Activated T-cell treated with anti-CD3 and anti-CD28 coated beads, Interleukin-2, amount 50 U/mL, for 72 hours (primary cell): ENCODE measurements around the gene RASGEF1C. TPM values are rescaled to one million over a fixed set of nuclear protein-coding genes. Genes with fewer than 3 reads are reported as not detected.

Experiments
- ATAC-seq, 2 donors: fragments of 150-1000 bp; cut with Tn5 transposase; replicated peaks in 1 of 2; 2 replicates each; pipeline ENCODE4 v1.10.0; 2021; ENCODE audit warnings: moderate library complexity in 2 of 2, mild to moderate bottlenecking in 1 of 2
- DNase-seq, 2 donors: peaks; one replicate each; pipeline ENCODE4 v3.0.0; 2021 to 2022; ENCODE audit warnings: mixed read lengths in 1 of 2
- H3K27ac Mint-ChIP-seq: one replicate; pipeline ENCODE4 v1.8.0; 2022; ENCODE audit warnings: mild to moderate bottlenecking, moderate library complexity, mixed read lengths
- H3K27me3 Mint-ChIP-seq: one replicate; pipeline ENCODE4 v1.8.0; 2022; ENCODE audit warnings: low read depth, mixed read lengths
- H3K36me3 Mint-ChIP-seq, 2 donors: one replicate each; pipeline ENCODE4 v1.8.0; 2022; ENCODE audit warnings: mixed read lengths in 2 of 2, mild to moderate bottlenecking in 1 of 2; ENCODE audit not compliant: insufficient read depth in 2 of 2
- H3K4me1 Mint-ChIP-seq: one replicate; pipeline ENCODE4 v1.8.0; 2022; ENCODE audit warnings: low read depth, mixed read lengths
- H3K4me3 Mint-ChIP-seq, 2 donors: one replicate each; pipeline ENCODE4 v1.8.0; 2022; ENCODE audit warnings: mild to moderate bottlenecking in 2 of 2, mixed read lengths in 2 of 2, moderate library complexity in 2 of 2
- H3K9me3 Mint-ChIP-seq, 2 donors: one replicate each; pipeline ENCODE4 v1.8.0; 2022; ENCODE audit warnings: mixed read lengths in 2 of 2
- total RNA-seq, 2 donors: library from RNA; stranded (reverse); gene quantifications; one replicate each; pipeline ENCODE4 v1.2.3, GENCODE V29; 2022

RASGEF1C gene
- total RNA-seq, 2 donors from 2014 or later: not detected

DNA sequence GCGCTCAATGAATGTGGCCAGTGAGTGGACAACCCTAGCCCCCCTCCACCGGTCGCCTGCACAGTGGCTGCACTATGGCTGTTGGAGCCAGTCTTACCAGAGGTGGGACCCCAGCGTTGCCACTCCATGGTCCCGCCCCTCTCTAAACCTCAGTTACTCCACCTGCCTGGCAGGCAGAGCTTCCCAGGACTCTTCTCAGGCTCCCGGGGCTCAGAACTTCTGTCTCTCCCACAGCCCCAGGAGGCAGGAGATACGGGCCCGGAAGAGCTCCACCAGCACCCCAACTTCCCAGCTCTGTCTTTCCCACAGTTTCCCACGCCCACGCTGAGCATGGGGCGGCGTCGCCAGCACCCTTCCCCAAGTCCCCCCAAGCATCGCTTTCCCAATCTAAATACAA is 975 bp downstream of the RASGEF1C start:
- DNase-seq: no peak
- peak overlapping the region; percentile 14 to 75 for H3K4me3 Mint-ChIP-seq
- no peak for ATAC-seq
- peaks cover 49% of the 10 kb centered on the region for H3K27me3 Mint-ChIP-seq
- H3K4me1 Mint-ChIP-seq: peaks cover 17% of the 10 kb centered on the region
- no peak overlapping the region for H3K27ac Mint-ChIP-seq
- H3K36me3 Mint-ChIP-seq: no peaks in the 10 kb centered on the region
- H3K9me3 Mint-ChIP-seq: no peaks in the 10 kb centered on the region

GRCh38 chr5:180207593-180207992 is 1.4 kb downstream of the RASGEF1C start:
- Mint-ChIP-seq H3K4me1 (peaks cover 18% of the 10 kb centered on the region), H3K27ac (no peak overlapping the region), H3K9me3 (no peaks in the 10 kb centered on the region), H3K27me3 (peaks cover 44% of the 10 kb centered on the region), H3K4me3 (peak overlapping the region in 1 of 2 donors; percentile 75), H3K36me3 (no peaks in the 10 kb centered on the region)
- ATAC-seq (no peak), DNase-seq (no peak)

- DNase-seq (peak in 1 of 2 donors; percentile 15), ATAC-seq (no peak)
- no peaks in the 10 kb centered on the region for H3K9me3 Mint-ChIP-seq
- H3K4me3 Mint-ChIP-seq: peak overlapping the region; percentile 8 to 50
- peaks cover 38% of the 10 kb centered on the region for H3K27me3 Mint-ChIP-seq
- H3K4me1 Mint-ChIP-seq: peaks cover 18% of the 10 kb centered on the region
- no peaks in the 10 kb centered on the region for H3K36me3 Mint-ChIP-seq
- H3K27ac Mint-ChIP-seq: no peak overlapping the region
These were observed 2.0 kb downstream of the RASGEF1C start for GRCh38 chr5:180206993-180207392.

DNA sequence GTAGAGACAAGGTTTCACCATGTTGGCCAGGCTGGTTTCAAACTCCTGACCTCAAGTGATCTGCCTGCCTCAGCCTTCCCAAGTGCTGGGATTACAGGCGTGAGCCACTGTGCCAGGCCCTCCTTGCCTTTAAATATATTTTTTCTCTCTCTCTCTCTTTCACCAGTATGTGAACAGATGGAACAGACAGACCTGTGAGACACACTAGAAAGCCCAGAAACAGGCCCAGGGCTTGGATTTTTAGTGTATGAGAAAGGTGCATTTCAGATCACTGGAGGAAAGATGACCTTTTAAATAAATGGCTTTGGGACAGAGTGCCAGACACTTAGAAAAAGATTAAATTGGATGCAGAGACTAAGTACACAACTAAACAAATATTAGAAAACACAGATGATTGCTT is 3.1 kb downstream of the RASGEF1C start:
- no peak overlapping the region for H3K4me3 Mint-ChIP-seq
- peaks cover 35% of the 10 kb centered on the region for H3K27me3 Mint-ChIP-seq
- H3K9me3 Mint-ChIP-seq: no peaks in the 10 kb centered on the region
- no peak overlapping the region for H3K27ac Mint-ChIP-seq
- no peaks in the 10 kb centered on the region for H3K36me3 Mint-ChIP-seq
- DNase-seq: no peak
- H3K4me1 Mint-ChIP-seq: peaks cover 18% of the 10 kb centered on the region
- ATAC-seq: no peak

- peaks cover 18% of the 10 kb centered on the region for H3K4me1 Mint-ChIP-seq
- no peaks in the 10 kb centered on the region for H3K36me3 Mint-ChIP-seq
- DNase-seq (no peak), ATAC-seq (no peak)
- no peak overlapping the region for H3K4me3 Mint-ChIP-seq
- H3K9me3 Mint-ChIP-seq: no peaks in the 10 kb centered on the region
- H3K27ac Mint-ChIP-seq: no peak overlapping the region
- H3K27me3 Mint-ChIP-seq: peaks cover 35% of the 10 kb centered on the region
These were observed 4.7 kb downstream of the RASGEF1C start for GRCh38 chr5:180204276-180204819.

GRCh38 chr5:180202939-180203573 is 6.0 kb downstream of the RASGEF1C start:
- Mint-ChIP-seq H3K4me1 (peaks cover 12% of the 10 kb centered on the region), H3K27me3 (peaks cover 31% of the 10 kb centered on the region), H3K9me3 (peaks cover 0 to 1% of the 10 kb centered on the region in 2 donors), H3K4me3 (no peak overlapping the region), H3K36me3 (no peaks in the 10 kb centered on the region), H3K27ac (no peak overlapping the region)
- peak; percentile 58 to 79 for ATAC-seq
- DNase-seq: peak; percentile 9 to 20

DNA sequence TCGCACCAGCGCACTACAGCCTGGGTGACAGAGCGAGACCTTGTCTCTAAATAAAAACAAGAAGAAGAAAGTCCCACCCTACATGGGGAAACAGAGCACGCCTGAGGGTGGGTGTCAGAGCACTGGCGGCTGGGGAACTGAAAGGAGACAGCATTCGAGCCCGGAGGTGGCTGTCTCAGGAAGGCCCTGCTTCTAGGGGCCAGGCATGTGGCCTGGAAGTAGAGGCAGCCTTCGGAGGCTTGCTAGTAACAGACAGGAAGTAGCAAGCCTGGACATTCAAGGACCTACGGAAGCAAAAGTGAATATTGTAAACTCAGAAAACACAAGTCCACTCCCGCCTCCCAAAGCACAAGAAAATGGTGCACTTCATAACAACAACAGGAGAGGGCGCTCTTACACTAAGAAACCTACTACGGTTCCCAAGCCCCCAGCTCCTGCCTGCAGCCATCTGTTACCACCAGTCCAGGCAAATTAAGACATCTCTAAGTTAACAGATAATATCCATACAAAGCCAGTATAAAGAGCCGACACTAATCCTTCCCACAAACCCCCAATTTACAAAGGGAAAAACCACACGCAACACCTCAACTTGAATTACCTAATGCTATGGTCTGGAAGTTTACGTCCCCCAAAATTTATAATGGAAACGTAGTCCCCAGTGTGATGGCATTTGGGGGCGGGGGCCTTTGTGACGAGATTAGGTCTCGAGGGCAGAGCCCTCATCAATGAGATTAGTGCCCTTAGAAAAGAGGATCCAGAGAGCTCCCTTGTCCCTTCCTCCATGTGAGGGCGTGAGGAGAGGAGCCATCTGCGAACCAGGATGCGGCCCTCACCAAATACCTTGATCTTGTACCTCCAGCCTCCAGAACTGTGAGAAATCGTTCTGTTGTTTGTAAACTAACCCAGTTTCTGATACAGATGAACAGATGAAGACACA is 7.7 kb downstream of the RASGEF1C start:
- H3K36me3 Mint-ChIP-seq: no peaks in the 10 kb centered on the region
- DNase-seq: peak in 1 of 2 donors; percentile 31
- no peak for ATAC-seq
- peaks cover 0 to 1% of the 10 kb centered on the region in 2 donors for H3K9me3 Mint-ChIP-seq
- H3K4me1 Mint-ChIP-seq: peaks cover 7% of the 10 kb centered on the region
- peaks cover 16% of the 10 kb centered on the region for H3K27me3 Mint-ChIP-seq
- no peak overlapping the region for H3K27ac Mint-ChIP-seq
- no peak overlapping the region for H3K4me3 Mint-ChIP-seq

DNA sequence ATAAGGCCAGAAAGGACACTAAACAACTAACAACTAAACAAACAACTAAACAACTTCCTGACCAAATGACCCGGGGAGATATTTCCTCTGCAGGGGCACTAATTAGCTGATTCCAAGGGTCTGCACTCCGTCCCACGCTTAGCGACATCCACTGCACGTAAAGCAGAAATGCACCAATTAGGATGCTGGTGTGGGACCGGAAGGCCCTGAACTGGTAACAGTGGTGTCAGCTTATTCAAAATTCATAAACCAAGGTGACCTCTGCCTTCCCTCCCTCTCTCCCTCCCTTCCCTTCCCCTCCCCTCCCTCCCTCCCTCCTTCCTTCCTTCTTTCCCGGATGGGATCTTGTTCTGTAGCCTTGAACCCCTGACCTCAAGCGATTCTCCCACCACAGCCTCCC is 9.6 kb downstream of the RASGEF1C start:
- no peak for DNase-seq
- no peak overlapping the region for H3K27ac Mint-ChIP-seq
- peaks cover 0 to 1% of the 10 kb centered on the region in 2 donors for H3K9me3 Mint-ChIP-seq

GRCh38 chr5:180198208-180198607 is 10.8 kb downstream of the RASGEF1C start:
- no peaks in the 10 kb centered on the region for H3K36me3 Mint-ChIP-seq
- H3K27ac Mint-ChIP-seq: no peak overlapping the region
- H3K9me3 Mint-ChIP-seq: peaks cover 0 to 1% of the 10 kb centered on the region in 2 donors
- H3K4me3 Mint-ChIP-seq: no peak overlapping the region
- H3K4me1 Mint-ChIP-seq: peaks cover 2% of the 10 kb centered on the region
- H3K27me3 Mint-ChIP-seq: peaks cover 9% of the 10 kb centered on the region
- ATAC-seq (no peak), DNase-seq (no peak)

More for the DNA sequence above, 9.6 kb downstream of the RASGEF1C start:
- no peak overlapping the region for H3K4me3 Mint-ChIP-seq
- peaks cover 7% of the 10 kb centered on the region for H3K4me1 Mint-ChIP-seq
- ATAC-seq: no peak
- no peaks in the 10 kb centered on the region for H3K36me3 Mint-ChIP-seq
- peaks cover 9% of the 10 kb centered on the region for H3K27me3 Mint-ChIP-seq

DNA sequence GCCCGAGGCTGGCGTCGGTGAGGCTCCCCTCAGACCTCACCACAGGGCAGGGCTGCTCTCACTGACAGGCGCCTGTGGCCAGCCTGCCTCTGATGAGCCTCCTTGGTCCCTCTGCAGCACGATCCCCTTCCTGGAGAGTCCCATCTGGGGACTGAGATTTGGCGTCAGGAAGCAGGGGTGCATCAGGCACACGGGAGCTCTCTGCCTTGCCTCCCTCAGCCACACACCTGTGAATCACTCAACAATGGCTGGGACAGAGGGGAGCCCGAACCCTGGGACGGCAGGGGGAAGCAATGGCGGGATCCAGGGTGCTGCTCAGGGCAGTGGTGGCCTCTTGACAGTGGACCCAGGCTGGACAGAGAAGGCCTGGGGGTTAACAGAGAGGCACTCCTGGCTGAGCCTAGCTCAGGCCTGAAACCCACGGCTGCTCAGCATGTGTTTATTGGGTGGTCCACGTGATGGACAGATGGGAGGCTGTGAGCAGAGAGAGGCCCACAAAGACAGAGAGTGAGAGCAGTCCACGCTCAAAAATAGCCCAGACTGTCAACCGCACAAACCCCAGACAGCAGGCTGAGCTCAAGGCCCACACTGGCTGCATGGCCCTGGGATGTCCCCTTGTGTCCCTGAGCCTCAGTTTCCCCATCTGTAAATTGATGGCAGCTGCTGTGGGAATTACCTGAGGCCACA is 11.9 kb downstream of the RASGEF1C start:
- ATAC-seq (no peak), DNase-seq (no peak)
- Mint-ChIP-seq H3K9me3 (peaks cover 0 to 1% of the 10 kb centered on the region in 2 donors), H3K4me1 (no peaks in the 10 kb centered on the region), H3K27ac (no peak overlapping the region), H3K27me3 (peaks cover 9% of the 10 kb centered on the region), H3K4me3 (no peak overlapping the region), H3K36me3 (no peaks in the 10 kb centered on the region)

DNA sequence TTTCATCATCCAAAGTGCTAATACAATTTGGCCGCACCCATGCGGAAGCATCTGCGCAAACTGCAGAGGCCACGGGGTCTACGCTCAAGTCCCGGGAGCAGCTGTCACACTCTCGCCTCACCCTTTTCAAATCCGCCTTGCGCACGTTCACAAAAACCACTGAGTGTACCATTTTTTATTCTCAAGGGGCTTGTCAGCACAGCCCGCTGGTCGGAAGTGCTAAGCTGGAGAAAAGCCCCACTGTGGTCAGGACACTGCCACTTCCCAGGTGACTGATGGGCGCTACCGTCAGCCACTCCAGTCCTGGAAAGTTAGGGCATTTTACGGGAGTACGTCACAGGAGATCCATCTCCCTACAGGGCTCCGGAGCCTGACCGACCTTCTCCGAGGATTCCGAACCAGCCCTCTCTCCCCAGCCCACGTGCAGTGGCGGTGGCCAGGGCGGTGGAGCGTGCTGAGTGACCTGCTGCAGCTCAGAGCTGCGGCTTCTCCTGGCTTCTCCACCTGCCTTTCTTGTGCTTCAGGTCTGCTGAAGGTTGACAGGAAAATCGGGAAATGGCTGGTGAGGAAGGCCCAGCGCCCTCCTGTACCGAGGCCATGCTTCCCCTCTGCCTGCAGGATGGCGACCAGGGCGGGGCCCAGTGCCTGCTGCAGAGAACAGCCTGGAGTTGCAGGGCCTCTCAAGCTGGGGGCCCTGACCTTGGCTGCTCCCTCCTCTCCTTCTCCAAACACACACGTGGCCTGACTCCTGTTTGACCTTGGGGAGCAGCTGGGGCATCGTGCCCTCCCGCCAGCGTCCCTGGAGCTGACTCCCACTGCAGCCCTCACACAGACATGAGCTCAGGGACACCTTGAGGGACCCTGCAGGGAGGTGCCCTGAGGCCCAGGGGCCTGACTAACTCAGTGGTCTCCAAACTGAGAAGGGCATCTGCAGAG is 14.3 kb downstream of the RASGEF1C start:
- no peak overlapping the region for H3K27ac Mint-ChIP-seq
- ATAC-seq: no peak
- no peak for DNase-seq
- no peaks in the 10 kb centered on the region for H3K36me3 Mint-ChIP-seq
- no peak overlapping the region for H3K4me3 Mint-ChIP-seq
- H3K4me1 Mint-ChIP-seq: no peaks in the 10 kb centered on the region
- H3K9me3 Mint-ChIP-seq: peaks cover 0 to 1% of the 10 kb centered on the region in 2 donors
- peaks cover 7% of the 10 kb centered on the region for H3K27me3 Mint-ChIP-seq

DNA sequence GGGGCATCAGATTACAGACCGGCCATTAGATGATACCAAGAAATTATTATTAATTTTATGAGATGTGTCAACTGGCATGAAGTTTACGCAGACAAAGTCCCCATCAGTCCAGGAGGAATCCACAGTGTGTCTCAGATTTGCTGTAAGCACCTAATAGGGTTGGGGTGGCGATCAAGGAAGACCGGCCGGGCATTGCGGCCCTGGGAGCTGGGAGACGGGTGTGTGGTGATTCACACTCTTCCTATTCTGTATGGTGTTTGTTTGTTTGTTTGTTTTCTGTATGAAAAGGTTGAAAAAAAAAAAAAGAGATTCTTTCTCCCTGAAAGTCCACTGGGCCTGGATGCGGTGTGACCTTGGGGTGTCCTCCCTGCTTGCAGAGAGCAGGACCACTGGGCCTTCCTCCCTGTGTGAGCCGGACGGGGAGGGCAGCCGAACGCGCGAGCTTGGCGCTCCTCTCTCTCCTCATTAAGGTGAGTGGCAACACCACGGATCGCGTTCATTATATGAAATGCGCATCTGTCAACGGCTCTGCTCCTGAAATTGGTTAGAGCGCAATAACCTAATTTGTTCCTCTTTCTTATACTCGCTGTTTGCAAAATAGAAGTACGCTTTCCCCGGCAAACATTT is 15.1 kb downstream of the RASGEF1C start:
- no peak for ATAC-seq
- H3K27me3 Mint-ChIP-seq: no peaks in the 10 kb centered on the region
- no peak overlapping the region for H3K27ac Mint-ChIP-seq
- DNase-seq: no peak
- H3K9me3 Mint-ChIP-seq: no peaks in the 10 kb centered on the region
- H3K4me1 Mint-ChIP-seq: no peaks in the 10 kb centered on the region
- H3K36me3 Mint-ChIP-seq: no peaks in the 10 kb centered on the region
- H3K4me3 Mint-ChIP-seq: no peak overlapping the region
